GM23338 (cell line): Measurements from ENCODE around the gene KLK13. TPM values are rescaled to one million over a fixed set of nuclear protein-coding genes. Genes with fewer than 3 reads are reported as not detected.

Source experiments
- ATAC-seq: fragments of 200-7000 bp; cut with Tn5 transposase; 3 replicates; pipeline ENCODE4 v1.9.1; 2020
- DNase-seq: peaks from one replicate; pipeline ENCODE4 v3.0.0-alpha.2; 2015; ENCODE audit warnings: low spot score
- H2AFZ ChIP-seq: fragments of 200-600 bp; sonication (generic); 2 replicates; pipeline ENCODE4 v1.8.0; 2016; ENCODE audit warnings: antibody characterized with exemption, mild to moderate bottlenecking, moderate library complexity
- H3F3A ChIP-seq: fragments of 200-600 bp; sonication (generic); replicated peaks from 2 replicates; pipeline ENCODE4 v1.8.0; 2017; ENCODE audit warnings: antibody characterized with exemption, mixed run types, low read depth
- H3K27ac ChIP-seq: fragments of 200-600 bp; sonication (generic); 2 replicates; pipeline ENCODE4 v1.6.1; 2016; ENCODE audit warnings: low read depth
- H3K27me3 ChIP-seq: fragments of 200-600 bp; sonication (generic); 2 replicates; pipeline ENCODE4 v1.8.0; 2016; ENCODE audit warnings: mild to moderate bottlenecking, mixed run types, moderate library complexity; ENCODE audit not compliant: insufficient read depth
- H3K36me3 ChIP-seq: fragments of 200-600 bp; sonication (generic); 2 replicates; pipeline ENCODE4 v1.8.0; 2016; ENCODE audit warnings: mild to moderate bottlenecking; ENCODE audit not compliant: insufficient read depth
- H3K4me1 ChIP-seq: fragments of 200-600 bp; sonication (generic); 2 replicates; pipeline ENCODE4 v1.8.0; 2016; ENCODE audit warnings: mild to moderate bottlenecking, moderate library complexity; ENCODE audit not compliant: insufficient read depth
- H3K4me2 ChIP-seq: fragments of 200-600 bp; sonication (generic); 2 replicates; pipeline ENCODE4 v1.7.1; 2017; ENCODE audit warnings: mixed run types
- H3K4me3 ChIP-seq: fragments of 200-600 bp; sonication (generic); 2 replicates; pipeline ENCODE4 v1.6.1; 2016; ENCODE audit warnings: mixed run types
- H3K79me2 ChIP-seq: fragments of 200-600 bp; sonication (generic); replicated peaks from 2 replicates; pipeline ENCODE4 v1.8.0; 2017; ENCODE audit warnings: mild to moderate bottlenecking; ENCODE audit not compliant: insufficient read depth
- H3K9me2 ChIP-seq: fragments of 200-600 bp; sonication (generic); 2 replicates; pipeline ENCODE4 v1.8.0; 2017; ENCODE audit not compliant: insufficient read depth
- H4K20me1 ChIP-seq: fragments of 200-600 bp; sonication (generic); replicated peaks from 2 replicates; pipeline ENCODE4 v1.8.0; 2017; ENCODE audit warnings: mild to moderate bottlenecking; ENCODE audit not compliant: insufficient read depth
- H3K27ac Mint-ChIP-seq: 2 replicates; pipeline ENCODE4 v1.8.0; 2020; ENCODE audit warnings: inconsistent platforms, mild to moderate bottlenecking, moderate library complexity, mixed read lengths
- H3K27me3 Mint-ChIP-seq: 3 replicates; pipeline ENCODE4 v1.8.0; 2022; ENCODE audit warnings: low read depth, mild to moderate bottlenecking, moderate library complexity, mixed read lengths, inconsistent platforms; ENCODE audit not compliant: insufficient read depth, poor library complexity
- H3K36me3 Mint-ChIP-seq: 3 replicates; pipeline ENCODE4 v1.8.0; 2021; ENCODE audit warnings: low read depth, mild to moderate bottlenecking, inconsistent platforms, moderate library complexity, mixed read lengths
- H3K4me1 Mint-ChIP-seq: 3 replicates; pipeline ENCODE4 v1.8.0; 2020; ENCODE audit warnings: mild to moderate bottlenecking, inconsistent platforms, mixed read lengths
- H3K4me3 Mint-ChIP-seq: 3 replicates; pipeline ENCODE4 v1.8.0; 2021; ENCODE audit warnings: moderate library complexity, mild to moderate bottlenecking, inconsistent platforms, mixed read lengths
- H3K9me3 Mint-ChIP-seq: 3 replicates; pipeline ENCODE4 v1.8.0; 2020; ENCODE audit warnings: moderate library complexity, mild to moderate bottlenecking, inconsistent platforms, mixed read lengths
- CTCF ChIP-seq, 2 experiments: fragments of 200-600 bp in 1 of 2; sonication (generic) in 1 of 2; conservative IDR thresholded peaks; 2 replicates each; pipeline versions ENCODE4 v1.5.1 to v1.6.1; 2016 to 2017; ENCODE audit warnings: antibody characterized with exemption in 2 of 2, low read depth in 2 of 2, mild to moderate bottlenecking in 2 of 2, moderate library complexity in 1 of 2
- ETS1 ChIP-seq: IDR thresholded peaks from 2 replicates; pipeline ENCODE4 v1.6.1; 2016; ENCODE audit warnings: antibody characterized with exemption
- EZH2 ChIP-seq: fragments of 200-600 bp; sonication (generic); IDR thresholded peaks from one replicate; pipeline ENCODE4 v1.8.0; 2017; ENCODE audit warnings: antibody characterized with exemption, mild to moderate bottlenecking, low read depth; ENCODE audit not compliant: unreplicated experiment
- EZH2phosphoT487 ChIP-seq: fragments of 200-600 bp; sonication (generic); IDR thresholded peaks from one replicate; pipeline ENCODE4 v1.8.1; 2018; ENCODE audit warnings: antibody characterized with exemption; ENCODE audit not compliant: unreplicated experiment
- JUNB ChIP-seq: IDR thresholded peaks from one replicate; pipeline ENCODE4 v1.6.1; 2016; ENCODE audit warnings: antibody characterized with exemption; ENCODE audit not compliant: unreplicated experiment
- POLR2AphosphoS5 ChIP-seq: IDR thresholded peaks from 2 replicates; pipeline ENCODE4 v1.6.1; 2016; ENCODE audit warnings: antibody characterized with exemption, low read depth
- STAT1 ChIP-seq: IDR thresholded peaks from one replicate; pipeline ENCODE4 v1.6.1; 2016; ENCODE audit warnings: antibody characterized with exemption; ENCODE audit not compliant: unreplicated experiment
- ZNF114 ChIP-seq: fragments of 250-450 bp; sonication (Bioruptor Pico); IDR thresholded peaks from 2 replicates; pipeline ENCODE4 v1.5.0; 2020; ENCODE audit warnings: mild to moderate bottlenecking, moderate library complexity
- ZNF331 ChIP-seq: fragments of 250-450 bp; sonication (Bioruptor Pico); IDR thresholded peaks from 2 replicates; pipeline ENCODE4 v1.5.0; 2020; ENCODE audit warnings: low read depth, mild to moderate bottlenecking, moderate library complexity
- ZNF462 ChIP-seq: fragments of 250-450 bp; sonication (Bioruptor Pico); IDR thresholded peaks from 2 replicates; pipeline ENCODE4 v1.5.0; 2020; ENCODE audit warnings: mild to moderate bottlenecking, moderate library complexity
- polyA plus RNA-seq: library from polyadenylated mRNA; unstranded; fragments of >200 nt; fragmentation: Nextera tagmentation; extraction: Ambion mirVana; gene quantifications from 2 replicates; pipeline ENCODE4 v1.2.1, GENCODE V29; 2016
- total RNA-seq: library from RNA; depleted of rRNA; stranded (reverse); fragments of >200 nt; shearing (Covaris generic); gene quantifications from 2 replicates; pipeline ENCODE4 v1.2.3, GENCODE V29; 2014

KLK13 gene
- total and polyA plus RNA-seq, 2 experiments from 2014 or later = 4.5 to 5.7 TPM

- H3K27me3 Mint-ChIP-seq = peaks cover 22% of the 10 kb centered on the region
- H3K27ac Mint-ChIP-seq = no peak overlapping the region
- ATAC-seq = no peak
- Histone ChIP-seq H3K4me2 (no peak overlapping the region), H3F3A (no peaks in the 10 kb centered on the region), H3K9me2 (peaks cover 7% of the 10 kb centered on the region; the same call in 1 of the 2 replicates), H3K4me3 (no peak overlapping the region), H3K36me3 (no peaks in the 10 kb centered on the region), H4K20me1 (no peaks in the 10 kb centered on the region), H3K4me1 (no peaks in the 10 kb centered on the region; the same call in 1 of the 2 replicates), H3K79me2 (no peaks in the 10 kb centered on the region), H2AFZ (no peak overlapping the region), H3K27ac (no peak overlapping the region), H3K27me3 (no peaks in the 10 kb centered on the region)
- H3K36me3 Mint-ChIP-seq = peaks cover 3% of the 10 kb centered on the region; the same call in 1 of the 3 replicates
- no peak for DNase-seq
- H3K4me3 Mint-ChIP-seq = no peak overlapping the region
- H3K4me1 Mint-ChIP-seq = peaks cover 39% of the 10 kb centered on the region
- TF ChIP-seq ZNF114 (no peak), ZNF462 (CRISPR knock-in tag) (no peak), STAT1 (no peak), EZH2phosphoT487 (no peak), JUNB (no peak), CTCF (conservative IDR thresholded peaks at IDR 0.05; ENCODE audit: low read depth in 2 of 2) (no peak), ZNF331 (CRISPR knock-in tag) (no peak), POLR2AphosphoS5 (no peak), ETS1 (no peak), EZH2 (no peak)
- no peaks in the 10 kb centered on the region; the same call in 2 of the 3 replicates for H3K9me3 Mint-ChIP-seq
Observed at GRCh38 chr19:51027873-51028272, 37.0 kb downstream of the KLK13 start.
